Epithelial cell of proximal tubule (primary cell): ENCODE results near the gene NDUFB5. TPM values are rescaled to one million over a fixed set of nuclear protein-coding genes. Genes with fewer than 3 reads are reported as not detected.

Source experiments
- DNase-seq: peaks from one replicate; pipeline ENCODE4 v3.0.0-alpha.2; 2011; ENCODE audit warnings: low read depth
- H3K4me3 ChIP-seq: 2 replicates; pipeline ENCODE4 v1.5.1; 2011; ENCODE audit warnings: low read depth, mild to moderate bottlenecking, low read length
- total RNA-seq: library from RNA; depleted of rRNA; stranded (reverse); fragments of >200 nt; gene quantifications from 2 replicates; pipeline ENCODE4 v1.2.3, GENCODE V29; 2015
- TF ChIP-seq, protein P1 (sequence below): conservative IDR thresholded peaks from 2 replicates; pipeline ENCODE4 v1.5.1; 2012; ENCODE audit warnings: low read depth, mild to moderate bottlenecking, low read length

NDUFB5 gene
- total RNA-seq, 1 donor from 2014 or later = 103 TPM

GRCh38 chr3:179606534-179607085 is 2.0 kb downstream of the NDUFB5 start:
- TF ChIP-seq, protein P1, sequence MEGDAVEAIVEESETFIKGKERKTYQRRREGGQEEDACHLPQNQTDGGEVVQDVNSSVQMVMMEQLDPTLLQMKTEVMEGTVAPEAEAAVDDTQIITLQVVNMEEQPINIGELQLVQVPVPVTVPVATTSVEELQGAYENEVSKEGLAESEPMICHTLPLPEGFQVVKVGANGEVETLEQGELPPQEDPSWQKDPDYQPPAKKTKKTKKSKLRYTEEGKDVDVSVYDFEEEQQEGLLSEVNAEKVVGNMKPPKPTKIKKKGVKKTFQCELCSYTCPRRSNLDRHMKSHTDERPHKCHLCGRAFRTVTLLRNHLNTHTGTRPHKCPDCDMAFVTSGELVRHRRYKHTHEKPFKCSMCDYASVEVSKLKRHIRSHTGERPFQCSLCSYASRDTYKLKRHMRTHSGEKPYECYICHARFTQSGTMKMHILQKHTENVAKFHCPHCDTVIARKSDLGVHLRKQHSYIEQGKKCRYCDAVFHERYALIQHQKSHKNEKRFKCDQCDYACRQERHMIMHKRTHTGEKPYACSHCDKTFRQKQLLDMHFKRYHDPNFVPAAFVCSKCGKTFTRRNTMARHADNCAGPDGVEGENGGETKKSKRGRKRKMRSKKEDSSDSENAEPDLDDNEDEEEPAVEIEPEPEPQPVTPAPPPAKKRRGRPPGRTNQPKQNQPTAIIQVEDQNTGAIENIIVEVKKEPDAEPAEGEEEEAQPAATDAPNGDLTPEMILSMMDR = no peak
- H3K4me3 ChIP-seq = no peak overlapping the region
- no peak for DNase-seq

DNA sequence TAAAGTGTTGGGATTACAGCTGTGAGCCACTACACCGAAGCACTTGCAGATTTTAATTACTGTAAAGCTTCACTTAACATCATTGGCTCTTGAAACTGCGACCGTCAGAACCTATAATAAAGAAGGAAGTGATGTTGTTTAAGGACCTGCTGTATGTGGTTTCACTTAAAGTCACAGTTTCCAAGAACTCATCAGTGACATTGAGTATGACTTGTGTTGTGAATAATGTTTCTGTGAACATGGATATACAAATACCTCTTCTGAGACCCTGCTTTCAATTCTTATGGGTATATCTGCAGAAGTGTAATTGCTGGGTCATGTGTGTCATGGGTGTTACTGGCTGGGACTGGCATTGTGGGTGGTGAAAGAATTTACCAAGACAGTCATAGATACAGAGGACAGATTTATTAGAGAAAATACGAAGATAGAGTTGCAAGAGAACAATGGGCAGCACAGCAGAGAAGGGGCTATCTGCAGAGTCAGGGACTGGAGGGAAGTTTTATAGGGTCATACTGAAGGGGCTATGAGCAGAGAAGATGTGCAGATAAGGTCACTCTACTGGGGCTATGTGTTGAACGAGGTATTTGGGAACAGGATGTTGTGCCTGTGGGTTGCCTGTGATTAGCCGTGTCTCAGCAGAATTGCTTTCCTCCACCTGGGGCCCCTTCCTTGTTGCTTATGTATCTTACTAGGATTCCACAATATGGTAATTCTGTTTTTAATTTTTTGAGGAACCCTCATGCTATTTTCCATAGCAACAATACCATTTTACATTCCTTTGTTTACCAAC is 4.5 kb downstream of the NDUFB5 start:
- TF ChIP-seq, protein P1 = no peak
- no peak for DNase-seq
- no peak overlapping the region for H3K4me3 ChIP-seq

DNA sequence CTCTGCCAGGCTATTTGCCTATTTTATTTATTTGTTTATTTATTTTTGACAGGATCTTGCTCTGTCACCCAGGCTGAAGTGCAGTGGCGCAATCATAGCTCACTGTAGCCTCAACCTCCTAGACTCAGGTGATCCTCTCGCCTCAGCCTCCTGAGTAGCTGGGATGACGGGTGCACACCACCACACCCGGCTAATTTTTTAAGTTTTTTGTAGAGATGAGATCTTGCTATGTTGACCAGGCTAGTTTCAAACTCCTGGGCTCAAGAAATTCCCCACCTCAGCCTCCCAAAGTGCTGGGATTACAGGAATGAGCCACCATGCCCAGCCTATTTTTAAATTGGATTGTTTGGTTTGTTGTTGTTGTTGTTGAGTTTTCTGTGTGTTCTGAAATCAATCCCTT is 5.5 kb downstream of the NDUFB5 start:
- no peak overlapping the region for H3K4me3 ChIP-seq
- TF ChIP-seq, protein P1 = no peak
- no peak for DNase-seq

DNA sequence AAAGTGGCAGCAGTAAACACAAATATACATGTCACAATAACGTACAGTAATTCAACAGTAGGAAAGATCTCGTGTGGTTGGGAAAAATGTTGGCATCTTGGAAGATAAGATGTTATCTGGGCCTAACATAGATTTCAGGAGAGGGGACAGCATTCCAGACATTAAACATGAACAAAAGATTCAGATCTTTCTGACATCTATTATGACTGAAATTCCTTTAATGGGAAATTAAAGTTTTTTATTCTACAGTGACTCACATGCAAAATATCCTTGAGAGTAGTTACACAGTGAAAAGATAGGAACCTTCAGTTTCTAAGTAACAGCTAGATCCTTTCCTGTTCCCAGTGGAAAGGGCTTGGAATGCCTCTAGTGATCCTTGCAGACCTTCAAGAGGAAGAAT is 9.2 kb downstream of the NDUFB5 start:
- no peak for DNase-seq
- TF ChIP-seq, protein P1 = no peak
- H3K4me3 ChIP-seq = no peak overlapping the region

DNA sequence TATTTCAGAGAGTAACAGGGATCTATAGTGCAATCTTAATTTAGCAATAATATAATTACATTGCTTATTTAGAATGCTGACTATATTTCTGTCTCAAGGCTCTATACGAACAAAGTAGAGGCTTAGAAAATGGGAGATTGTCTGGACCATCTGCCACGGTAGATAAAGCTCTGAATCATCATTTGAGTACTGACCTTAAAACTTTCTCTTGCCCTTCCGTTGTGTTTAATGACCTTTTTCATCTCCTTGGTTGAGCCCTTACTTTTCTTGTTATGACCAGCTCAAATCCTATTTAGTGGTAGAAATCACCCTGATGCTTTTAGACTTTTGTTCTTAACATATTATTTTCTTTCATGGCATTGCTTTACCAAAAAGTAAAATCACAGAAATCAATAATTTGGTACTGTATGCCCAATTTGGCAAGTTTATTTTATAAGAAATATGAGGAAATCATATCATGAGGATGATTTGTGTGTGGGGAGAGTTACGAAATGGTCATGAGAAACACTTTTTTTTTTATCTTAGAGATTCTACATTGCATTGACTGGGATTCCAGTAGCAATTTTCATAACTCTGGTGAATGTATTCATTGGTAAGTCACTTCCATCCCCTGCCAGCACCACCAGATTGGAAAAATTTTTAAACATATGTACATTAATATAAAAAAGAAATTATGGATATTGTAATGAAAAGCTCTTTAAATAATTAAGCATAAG is 11.0 kb downstream of the NDUFB5 start:
- no peak overlapping the region for H3K4me3 ChIP-seq
- TF ChIP-seq, protein P1 = no peak
- no peak for DNase-seq

GRCh38 chr3:179622023-179622422 is 17.4 kb downstream of the NDUFB5 start:
- TF ChIP-seq, protein P1 = no peak
- no peak overlapping the region for H3K4me3 ChIP-seq
- DNase-seq = no peak

DNA sequence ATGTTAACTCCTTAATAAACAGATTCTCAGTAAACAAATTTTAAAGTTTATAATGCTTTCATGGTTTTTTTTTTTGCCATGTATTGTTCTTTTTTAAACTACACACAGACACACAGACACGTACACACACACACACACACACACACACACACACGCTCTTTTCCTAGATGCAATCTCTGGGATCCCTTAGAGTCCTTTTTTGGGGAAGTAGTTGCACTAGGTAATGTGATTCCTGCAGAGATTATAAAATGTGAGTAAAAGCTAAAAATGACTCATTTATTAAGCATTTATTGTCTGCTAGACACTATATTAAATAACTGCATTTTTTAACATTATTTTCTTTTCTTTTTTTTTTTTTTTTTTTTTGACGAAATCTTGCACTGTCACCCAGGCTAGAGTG is 19.9 kb downstream of the NDUFB5 start:
- DNase-seq = no peak
- TF ChIP-seq, protein P1 = no peak
- H3K4me3 ChIP-seq = no peak overlapping the region
